ENCODE results near the gene DBP. TPM values are rescaled to one million over a fixed set of nuclear protein-coding genes. Genes with fewer than 3 reads are reported as not detected.

The DBP gene
- total RNA-seq, 4 donors from 2014 or later = 8.7 to 13.8 (median 11.6) TPM

GRCh38 chr19:48654299-48655059, 17.3 kb upstream of the DBP start:
- Histone ChIP-seq H3K36me3 (no peaks in the 10 kb centered on the region), H3K4me1 (peaks cover 0 to 2% (median 0%) of the 10 kb centered on the region in 4 donors), H3K27me3 (no peaks in the 10 kb centered on the region), H3K27ac (no peak overlapping the region), H3K9me3 (no peaks in the 10 kb centered on the region), H3K4me3 (no peak overlapping the region)
- 42% methylated on average over 11 of the region's 11 CpGs; no CpG with 5 or more reads in 1 of the 2 donors for WGBS, 2 donors (ENCODE audit: low coverage in 1 of 2)
- TF ChIP-seq EP300 (IDR thresholded peaks at IDR 0.05; ENCODE audit: low read depth) (no peak), POLR2A (IDR thresholded peaks at IDR 0.05) (no peak), POLR2AphosphoS5 (IDR thresholded peaks at IDR 0.05) (no peak), CTCF (IDR thresholded peaks at IDR 0.05) (no peak)
- DNase-seq = no peak
- in situ Hi-C loops (cut with MboI; ENCODE audit: low pct_ligation_motif_present in 1 of 4, low pct_unique_long_range_greater_than_20kb in 1 of 4, low sequenced_read_pairs in 3 of 4) (no loop called here), intact Hi-C loops (cut with DNase I; ENCODE audit: low total_unique reads) (no loop called here)

- TF ChIP-seq POLR2AphosphoS5 (IDR thresholded peaks at IDR 0.05) (no peak), EP300 (IDR thresholded peaks at IDR 0.05; ENCODE audit: low read depth) (no peak), POLR2A (IDR thresholded peaks at IDR 0.05) (no peak), CTCF (IDR thresholded peaks at IDR 0.05) (no peak)
- Histone ChIP-seq H3K27ac (no peak overlapping the region), H3K4me1 (peaks cover 0 to 5% (median 0%) of the 10 kb centered on the region in 4 donors), H3K9me3 (no peaks in the 10 kb centered on the region), H3K4me3 (no peak overlapping the region), H3K36me3 (no peaks in the 10 kb centered on the region), H3K27me3 (no peaks in the 10 kb centered on the region)
- intact Hi-C loops (cut with DNase I; ENCODE audit: low total_unique reads) (no loop called here), in situ Hi-C loops (cut with MboI; ENCODE audit: low pct_ligation_motif_present in 1 of 4, low pct_unique_long_range_greater_than_20kb in 1 of 4, low sequenced_read_pairs in 3 of 4) (no loop called here)
- DNase-seq = no peak
- WGBS, 2 donors (ENCODE audit: low coverage in 1 of 2) = 78 to 83% methylated on average over 2 to 5 of the region's 5 CpGs
Measured at GRCh38 chr19:48651683-48652048, 14.5 kb upstream of the DBP start.

- in situ Hi-C loops (cut with MboI; ENCODE audit: low pct_ligation_motif_present in 1 of 4, low pct_unique_long_range_greater_than_20kb in 1 of 4, low sequenced_read_pairs in 3 of 4) (no loop called here), intact Hi-C loops (cut with DNase I; ENCODE audit: low total_unique reads) (no loop called here)
- Histone ChIP-seq H3K4me1 (peaks cover 0 to 8% (median 2%) of the 10 kb centered on the region in 4 donors), H3K36me3 (no peaks in the 10 kb centered on the region), H3K27ac (no peak overlapping the region), H3K27me3 (no peaks in the 10 kb centered on the region), H3K9me3 (no peaks in the 10 kb centered on the region), H3K4me3 (no peak overlapping the region)
- no peak for DNase-seq
- TF ChIP-seq POLR2AphosphoS5 (IDR thresholded peaks at IDR 0.05) = no peak
- TF ChIP-seq POLR2A (IDR thresholded peaks at IDR 0.05) = no peak
- TF ChIP-seq CTCF (IDR thresholded peaks at IDR 0.05) = no peak
- no peak for TF ChIP-seq EP300 (IDR thresholded peaks at IDR 0.05; ENCODE audit: low read depth)
- 84 to 100% methylated on average over 5 to 12 of the region's 12 CpGs for WGBS, 2 donors (ENCODE audit: low coverage in 1 of 2)
Measured at GRCh38 chr19:48650974-48651682, 13.9 kb upstream of the DBP start.

- DNase-seq = no peak
- Histone ChIP-seq H3K4me3 (no peak overlapping the region), H3K36me3 (no peaks in the 10 kb centered on the region), H3K27ac (no peak overlapping the region), H3K9me3 (no peaks in the 10 kb centered on the region), H3K4me1 (peaks cover 8 to 27% (median 13%) of the 10 kb centered on the region in 4 donors), H3K27me3 (no peaks in the 10 kb centered on the region)
- TF ChIP-seq CTCF (IDR thresholded peaks at IDR 0.05) = no peak
- in situ Hi-C loops (cut with MboI; ENCODE audit: low pct_ligation_motif_present in 1 of 4, low pct_unique_long_range_greater_than_20kb in 1 of 4, low sequenced_read_pairs in 3 of 4) = loop anchor here in 1 of 4 donors (10.0 kb wide), 1 partner anchor 97 kb away; the partner anchor contains the start of genes IZUMO1 and RASIP1
- WGBS, 2 donors (ENCODE audit: low coverage in 1 of 2) = 57 to 78% methylated on average over 1 to 2 of the region's 2 CpGs
- intact Hi-C loops (cut with DNase I; ENCODE audit: low total_unique reads) = loop anchor here (5.0 kb wide), 1 partner anchor 89 kb away; no protein-coding TSS in a partner anchor
Measured at GRCh38 chr19:48648134-48648533, 11.0 kb upstream of the DBP start.
